GM21515 (cell line): ENCODE data around the gene MARCO.

Source experiments
- ATAC-seq: cut with Tn5 transposase; IDR thresholded peaks from one replicate; pipeline ENCODE4 v1.9.1; 2021; ENCODE audit not compliant: unreplicated experiment

Gene MARCO, protein sequence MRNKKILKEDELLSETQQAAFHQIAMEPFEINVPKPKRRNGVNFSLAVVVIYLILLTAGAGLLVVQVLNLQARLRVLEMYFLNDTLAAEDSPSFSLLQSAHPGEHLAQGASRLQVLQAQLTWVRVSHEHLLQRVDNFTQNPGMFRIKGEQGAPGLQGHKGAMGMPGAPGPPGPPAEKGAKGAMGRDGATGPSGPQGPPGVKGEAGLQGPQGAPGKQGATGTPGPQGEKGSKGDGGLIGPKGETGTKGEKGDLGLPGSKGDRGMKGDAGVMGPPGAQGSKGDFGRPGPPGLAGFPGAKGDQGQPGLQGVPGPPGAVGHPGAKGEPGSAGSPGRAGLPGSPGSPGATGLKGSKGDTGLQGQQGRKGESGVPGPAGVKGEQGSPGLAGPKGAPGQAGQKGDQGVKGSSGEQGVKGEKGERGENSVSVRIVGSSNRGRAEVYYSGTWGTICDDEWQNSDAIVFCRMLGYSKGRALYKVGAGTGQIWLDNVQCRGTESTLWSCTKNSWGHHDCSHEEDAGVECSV

DNA sequence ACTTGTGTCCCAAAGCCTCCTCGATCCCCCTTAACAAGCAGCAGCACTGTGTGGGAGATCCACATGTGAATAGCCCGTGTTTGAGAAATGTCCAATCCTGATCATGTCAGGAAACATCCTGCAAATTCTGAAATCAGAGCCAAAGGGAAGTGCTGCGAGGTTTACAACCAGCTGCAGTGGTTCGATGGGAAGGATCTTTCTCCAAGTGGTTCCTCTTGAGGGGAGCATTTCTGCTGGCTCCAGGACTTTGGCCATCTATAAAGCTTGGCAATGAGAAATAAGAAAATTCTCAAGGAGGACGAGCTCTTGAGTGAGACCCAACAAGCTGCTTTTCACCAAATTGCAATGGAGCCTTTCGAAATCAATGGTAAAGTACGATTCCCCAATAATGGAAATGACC is at the start of gene MARCO:
MARCO (plus strand) TSS at position 164 of the 400 bp plus-strand sequence; CDS start at position 271, 107 bp downstream.
- ATAC-seq = no peak

DNA sequence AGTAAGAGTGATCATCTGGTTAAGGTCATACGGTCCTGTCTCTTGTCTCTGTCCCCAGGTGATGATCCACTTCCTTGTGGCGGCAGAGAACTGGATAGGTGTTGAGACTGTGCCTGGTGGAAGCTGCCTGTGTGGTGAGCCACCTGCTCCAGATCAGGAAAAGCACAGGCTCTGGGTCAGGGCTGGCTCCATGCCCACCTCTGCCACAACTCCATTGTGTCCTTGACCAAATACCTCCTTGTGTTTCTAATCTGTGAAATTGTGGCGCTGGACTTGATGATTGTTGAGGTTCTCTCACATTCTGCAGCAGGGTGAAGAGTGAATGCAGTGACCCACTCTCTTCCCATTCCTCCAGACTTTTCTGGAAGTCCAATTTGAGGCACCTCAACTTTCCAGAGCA is 48.9 kb upstream of the MARCO start:
- no peak for ATAC-seq

DNA sequence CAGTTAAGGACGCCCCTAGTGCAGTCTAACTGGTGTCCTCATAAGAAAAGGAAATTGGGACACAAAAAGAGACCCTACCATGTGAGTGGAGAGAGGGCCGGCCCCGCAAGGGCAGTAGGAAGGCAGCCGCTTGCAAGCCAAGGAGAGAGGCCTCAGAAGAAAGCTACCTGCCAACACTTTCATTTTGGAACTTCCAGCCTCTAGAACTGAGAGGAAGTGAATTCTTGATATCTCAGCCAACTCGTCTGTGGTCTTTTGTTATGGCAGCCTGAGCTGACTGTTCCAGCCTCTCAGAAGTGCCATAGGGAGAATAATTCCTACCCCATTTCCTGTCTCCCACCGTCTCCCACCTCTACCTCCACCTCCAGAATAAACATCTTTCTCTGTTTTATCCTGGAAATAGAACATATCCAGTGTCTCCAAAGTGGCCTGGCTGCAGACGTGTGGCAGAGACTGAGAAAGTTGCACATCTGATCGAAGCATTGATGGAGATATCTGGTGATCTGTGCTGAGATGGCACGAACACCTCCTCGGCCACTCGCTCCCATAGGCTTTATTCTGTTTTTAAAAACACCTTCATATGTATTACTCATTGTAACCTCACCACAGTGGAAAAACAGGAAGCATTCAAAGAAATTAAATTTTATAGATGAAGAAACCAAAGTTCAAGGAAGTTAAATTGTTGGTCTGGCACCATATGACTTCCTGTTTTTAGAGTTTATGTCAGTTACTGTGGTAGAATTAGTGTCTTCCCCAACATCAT is 39.5 kb upstream of the MARCO start:
- no peak for ATAC-seq

DNA sequence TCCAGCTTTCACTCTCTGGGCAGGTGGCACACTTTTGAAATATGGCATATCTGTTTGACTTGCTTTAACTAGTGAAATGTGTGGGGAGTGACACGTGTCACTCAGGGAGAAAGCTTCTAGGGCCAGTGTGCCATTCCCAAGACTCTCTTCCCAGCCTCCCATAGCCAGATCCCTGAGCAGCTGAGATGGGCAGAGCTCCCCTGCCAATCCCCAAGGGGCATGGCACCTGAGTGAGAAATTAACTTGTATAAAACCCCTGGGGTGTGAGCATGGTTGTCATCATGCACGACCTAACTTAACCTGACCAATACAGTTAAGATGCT is 39.0 kb upstream of the MARCO start:
- no peak for ATAC-seq

DNA sequence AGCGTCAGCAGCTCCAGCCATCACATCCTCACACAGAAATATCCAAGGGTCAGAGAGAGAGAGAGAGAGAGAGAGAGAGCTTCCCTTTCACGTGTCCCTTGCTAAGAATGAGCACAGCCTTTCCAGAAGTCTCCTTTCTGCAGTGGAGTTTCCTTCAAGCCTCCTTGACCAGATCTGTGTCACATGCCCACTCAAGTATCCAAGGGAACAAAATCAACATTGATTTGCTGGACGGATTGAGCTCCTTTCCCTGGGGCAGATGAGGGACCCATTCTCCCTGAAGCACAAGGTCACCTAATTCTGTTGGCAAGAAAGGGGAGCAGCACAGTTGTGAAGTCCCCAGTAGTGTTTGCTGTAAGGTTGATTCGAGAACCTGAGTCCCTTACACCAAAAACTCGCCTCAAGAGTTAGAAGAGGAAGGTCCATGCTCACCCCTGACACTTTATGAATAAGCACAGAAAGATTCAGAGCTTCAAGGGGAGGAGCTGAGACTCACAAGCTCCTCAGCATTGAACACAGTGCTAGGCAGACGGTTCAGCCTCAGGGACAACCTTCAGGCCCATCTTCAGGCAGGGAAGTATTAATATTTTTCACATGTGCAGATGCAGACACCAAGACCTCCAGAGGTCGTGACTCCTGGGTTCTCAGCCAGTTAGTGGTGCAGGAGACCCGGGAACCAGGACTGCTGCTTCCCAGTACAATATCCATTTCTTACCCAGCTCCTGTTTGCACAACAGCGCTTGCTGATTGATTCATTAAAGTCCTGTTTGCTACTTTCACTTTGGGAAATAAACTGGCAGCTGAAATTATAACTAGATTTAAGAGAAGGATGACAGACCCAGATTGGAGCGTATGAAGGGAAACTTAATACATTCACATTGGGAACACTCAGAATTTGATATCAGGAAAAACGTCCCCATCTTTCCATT is 38.2 kb upstream of the MARCO start:
- ATAC-seq = no peak

DNA sequence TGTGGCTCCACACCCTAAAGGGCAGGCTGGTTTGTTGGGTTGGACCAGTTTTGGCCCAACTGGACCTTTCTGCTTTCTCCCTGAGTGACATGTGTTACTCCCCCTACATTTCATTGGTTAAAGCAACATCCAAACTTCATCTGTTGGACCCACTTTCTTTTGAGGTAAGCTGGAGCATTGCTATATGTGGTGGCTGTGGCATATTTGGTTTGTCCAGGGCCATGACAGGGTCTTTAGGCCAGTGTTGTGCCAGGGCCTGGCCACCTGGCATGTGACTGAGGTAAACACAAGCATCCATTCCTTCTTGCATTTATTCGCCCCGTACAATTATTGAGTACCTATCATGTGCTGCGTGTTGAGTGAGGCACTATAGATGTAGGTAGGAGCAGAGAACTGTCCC is 36.8 kb upstream of the MARCO start:
- ATAC-seq = no peak

DNA sequence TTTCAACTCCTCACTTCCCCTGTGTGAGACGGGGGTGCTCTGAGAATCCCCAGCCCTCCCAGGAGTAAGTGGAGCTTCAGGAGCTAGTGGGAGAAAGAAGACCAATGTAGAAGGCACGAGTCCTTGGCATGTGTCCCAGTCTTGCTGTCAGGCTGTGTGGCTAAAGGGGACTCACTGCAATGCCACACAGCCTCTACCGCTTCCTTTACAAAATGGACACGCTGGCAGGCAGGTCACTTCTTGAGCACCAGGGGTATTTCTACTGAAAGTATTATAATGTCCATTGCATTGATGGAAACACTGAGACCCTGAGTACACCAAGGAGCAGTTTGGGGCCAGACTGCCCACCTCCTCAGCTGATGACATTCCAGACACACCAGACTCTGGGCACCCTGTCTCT is 35.8 kb upstream of the MARCO start:
- no peak for ATAC-seq

DNA sequence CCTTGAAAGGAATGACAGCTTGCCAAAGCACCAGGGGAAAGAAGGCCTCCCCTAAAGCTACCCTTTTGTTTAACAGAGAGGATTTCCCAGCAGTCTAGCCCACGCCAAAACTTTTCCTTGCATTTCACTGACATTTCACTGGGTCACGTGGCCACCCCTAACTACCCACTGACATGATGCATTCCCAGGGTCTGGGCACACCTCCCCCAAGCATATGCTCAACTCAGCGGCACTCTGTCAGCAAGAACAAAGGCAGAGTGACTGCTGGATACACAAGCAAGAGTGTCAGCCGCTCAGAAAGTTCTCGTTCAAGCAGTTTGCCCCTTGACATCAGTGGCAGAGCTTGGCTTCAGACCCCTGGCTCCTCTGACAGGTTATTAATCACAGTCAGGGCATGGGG is 34.2 kb upstream of the MARCO start:
- no peak for ATAC-seq

DNA sequence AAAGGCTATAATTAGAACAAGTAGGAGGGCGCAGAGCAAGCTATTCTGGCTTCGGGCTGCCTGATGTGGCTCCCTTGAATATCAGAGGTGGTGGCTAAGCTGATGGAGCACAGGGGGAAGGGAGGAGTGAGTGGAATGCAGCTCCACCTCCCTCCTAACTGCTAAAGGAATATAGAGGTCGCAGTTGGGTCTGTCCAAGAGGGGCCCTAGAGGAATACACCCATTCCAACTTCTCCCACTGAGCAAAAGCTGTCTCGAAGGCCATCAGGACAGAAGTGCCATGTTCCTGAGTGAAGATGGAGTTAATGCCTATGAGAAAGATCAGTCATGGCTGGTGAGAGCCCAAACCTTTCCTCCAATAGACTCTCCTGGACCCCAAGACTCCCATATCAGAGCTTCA is 32.8 kb upstream of the MARCO start:
- ATAC-seq = no peak

DNA sequence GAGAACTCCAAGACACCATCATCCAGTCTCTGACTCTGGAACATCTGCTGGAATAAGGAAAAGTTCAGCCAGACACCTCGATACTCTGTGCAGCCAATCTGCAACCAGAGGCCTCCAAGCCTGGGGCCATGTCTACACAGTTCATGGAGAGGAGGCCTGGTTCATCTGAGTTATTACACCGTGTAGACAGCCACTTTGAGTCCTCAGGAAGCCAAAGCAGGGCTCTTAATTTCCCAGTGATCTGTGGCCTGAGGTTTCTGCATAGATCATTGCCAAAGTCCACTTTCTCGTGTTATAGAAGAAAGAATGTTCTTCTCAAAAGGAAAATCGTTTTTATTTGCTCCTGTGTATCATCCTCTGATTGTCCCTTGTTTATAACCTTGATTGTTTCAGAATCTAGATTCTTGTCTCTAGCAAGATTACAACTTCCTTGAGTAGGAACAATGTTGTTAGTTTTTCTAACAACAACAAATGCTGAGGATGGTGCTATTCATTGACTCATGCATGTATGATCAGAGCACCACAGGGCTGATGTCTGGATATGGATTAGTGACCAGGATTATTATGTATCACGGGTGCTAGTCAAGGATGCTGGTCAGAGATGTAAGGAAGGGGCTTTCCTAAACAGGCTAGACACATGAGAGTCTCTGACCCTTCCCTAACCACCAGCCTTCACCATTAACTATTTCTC is 30.7 kb upstream of the MARCO start:
- ATAC-seq = no peak

DNA sequence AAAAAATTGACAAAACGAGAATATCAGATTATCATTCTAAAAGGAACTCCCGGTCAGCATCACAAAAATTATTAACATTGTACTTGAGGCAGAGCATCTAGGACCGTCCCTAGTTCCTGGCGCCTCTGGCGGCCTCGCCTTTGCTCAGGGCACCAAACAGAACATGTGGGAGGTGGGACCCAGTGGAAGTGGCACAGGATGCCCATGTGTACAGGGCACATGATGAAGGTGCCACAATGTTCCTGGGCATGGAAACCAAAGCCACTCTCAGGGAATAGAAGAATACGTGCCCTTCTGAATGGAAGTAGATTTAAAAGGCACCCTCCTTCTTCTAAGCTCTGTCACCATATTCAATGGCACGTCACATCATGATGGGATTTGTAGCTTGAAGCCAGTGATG is 30.1 kb upstream of the MARCO start:
- no peak for ATAC-seq

DNA sequence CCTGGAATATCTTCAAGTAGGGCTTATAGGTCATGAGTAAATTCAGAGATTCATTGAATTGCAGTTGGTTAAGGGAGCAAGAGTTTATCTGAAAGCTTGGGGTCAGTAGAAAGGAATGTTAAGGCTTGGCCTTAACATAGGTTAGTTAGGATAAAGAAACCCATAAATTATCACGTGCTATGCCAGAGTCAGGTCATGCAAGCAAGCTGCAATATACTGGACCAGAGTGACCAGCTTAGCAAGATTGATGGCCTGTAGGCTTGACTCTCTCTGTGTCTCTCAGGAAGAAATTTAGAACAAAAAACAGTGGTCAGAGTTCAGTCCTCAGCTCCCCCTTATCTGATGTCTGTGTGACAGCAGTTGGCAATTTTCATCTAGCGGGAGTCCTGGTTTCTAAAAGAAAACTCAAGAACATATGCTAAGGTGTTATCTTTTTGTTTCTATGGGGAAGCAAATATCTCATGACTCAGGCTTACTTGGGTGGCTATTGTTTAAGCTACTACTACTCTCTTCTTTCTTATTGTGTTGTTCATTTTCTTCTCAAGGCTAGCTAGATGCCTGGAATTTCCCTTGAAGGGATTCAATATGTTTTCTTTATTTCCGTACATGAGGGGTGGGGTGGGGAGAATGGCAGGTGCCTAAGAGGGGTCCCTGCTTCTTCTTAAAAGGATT is 28.7 kb upstream of the MARCO start:
- no peak for ATAC-seq

DNA sequence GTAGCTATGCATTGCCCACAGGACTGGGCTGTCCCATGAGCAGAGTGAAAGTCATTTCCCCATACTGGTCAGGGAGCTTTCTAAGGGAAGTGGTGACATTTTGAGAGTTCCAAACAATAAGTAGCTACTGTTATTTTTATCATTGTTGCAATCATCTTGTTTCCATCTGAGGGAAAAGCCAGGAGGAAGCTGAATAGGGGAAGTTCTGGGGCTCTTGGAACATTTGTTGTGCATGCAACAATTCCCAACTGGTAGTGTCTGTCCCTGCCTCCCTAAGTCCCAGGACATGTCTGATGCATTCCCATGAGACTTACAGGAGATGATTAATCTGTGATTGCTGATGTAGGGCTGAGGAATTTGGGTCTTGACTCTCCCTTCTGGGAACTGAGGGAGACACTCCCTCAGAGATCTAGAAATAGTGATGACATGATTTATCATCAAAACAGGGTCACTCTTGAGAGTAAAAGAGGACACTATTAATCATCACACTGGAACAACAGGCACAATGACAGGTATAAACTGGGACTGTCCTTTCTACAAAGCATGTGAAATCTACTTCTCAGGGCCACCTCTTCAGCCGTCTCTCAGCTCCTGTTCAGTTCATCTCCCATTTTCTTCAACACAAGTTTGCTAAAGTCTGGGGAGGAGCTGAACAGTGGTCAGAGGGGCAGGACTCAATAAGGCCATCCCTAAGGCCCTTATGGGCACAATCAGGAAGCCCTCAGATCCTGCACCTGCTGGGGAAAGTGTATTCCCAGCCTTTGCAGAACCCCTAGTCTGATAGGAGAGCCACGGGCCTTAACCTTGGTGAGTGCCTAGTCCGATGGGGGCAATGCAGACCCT is 28.0 kb upstream of the MARCO start:
- ATAC-seq = no peak

DNA sequence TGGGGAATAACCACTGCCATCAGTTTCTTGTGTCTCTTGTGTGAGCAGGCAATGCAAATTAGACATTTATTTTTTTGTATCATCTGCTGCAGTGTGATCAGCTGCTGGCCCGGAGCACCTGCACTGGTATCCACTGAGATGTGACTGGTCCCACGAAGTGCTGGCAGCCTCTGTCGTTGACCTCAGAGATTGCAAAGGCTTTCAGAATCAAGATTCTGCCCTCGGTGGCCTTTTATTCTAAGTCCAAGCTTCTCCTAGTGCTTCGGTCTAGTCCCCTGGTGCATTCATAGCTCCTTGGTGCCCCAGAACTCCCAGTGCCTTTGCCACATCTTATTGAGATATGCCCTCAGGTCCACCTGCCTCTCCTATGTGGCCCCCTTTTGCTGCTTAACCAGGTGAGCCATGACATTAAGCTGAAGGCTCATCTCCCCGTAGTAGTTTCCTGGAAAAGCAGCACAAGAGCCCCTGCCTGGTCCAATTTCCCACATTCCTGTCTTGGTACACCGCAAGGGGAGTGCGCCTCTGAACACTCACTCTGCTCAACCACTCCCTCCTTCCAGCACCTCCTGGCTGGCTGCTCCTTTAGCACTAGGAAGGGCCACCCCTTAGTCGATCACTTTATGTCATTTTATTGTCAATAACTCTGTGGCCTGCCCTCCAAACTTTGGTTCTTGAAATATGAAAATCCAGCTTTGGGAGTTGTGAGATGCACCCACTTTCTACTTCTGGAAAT is 27.1 kb upstream of the MARCO start:
- ATAC-seq = no peak

DNA sequence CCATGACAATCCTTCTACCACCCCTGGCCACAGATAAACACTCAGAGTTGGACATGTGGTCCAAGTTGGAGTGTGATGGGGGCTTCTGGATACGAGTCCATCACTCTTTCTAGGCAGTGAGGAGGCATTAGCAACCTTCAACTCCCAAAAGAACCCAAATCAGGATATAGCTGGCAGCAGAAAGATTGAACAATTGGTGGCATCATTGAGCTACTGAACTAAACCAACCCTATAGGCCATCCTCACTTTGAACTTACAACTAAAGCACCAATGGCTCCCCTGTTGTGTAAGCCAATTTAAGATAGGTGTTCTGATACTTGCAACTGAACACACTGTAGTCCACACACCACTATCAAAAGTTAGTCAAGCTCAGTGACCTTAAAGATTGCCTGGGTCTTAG is 24.0 kb upstream of the MARCO start:
- no peak for ATAC-seq

DNA sequence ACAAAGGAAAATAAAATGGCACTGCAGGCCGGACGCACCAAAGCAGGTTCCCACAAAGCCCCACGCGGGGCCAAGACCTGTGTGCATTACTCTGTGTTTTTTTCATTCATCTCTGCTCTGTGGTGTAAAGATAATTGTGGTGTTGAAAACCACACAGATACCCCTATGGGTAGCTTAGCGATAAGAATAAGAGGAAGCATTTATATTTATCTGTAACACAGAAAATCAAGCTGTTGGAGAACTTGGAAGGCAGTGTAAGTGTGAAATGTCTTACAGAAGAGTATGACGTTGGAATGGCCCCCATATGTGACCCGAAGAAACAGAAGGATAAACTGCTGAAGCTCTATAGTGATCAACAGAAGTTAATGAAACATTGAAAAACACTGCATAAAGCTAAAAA is 20.3 kb upstream of the MARCO start:
- ATAC-seq = no peak

DNA sequence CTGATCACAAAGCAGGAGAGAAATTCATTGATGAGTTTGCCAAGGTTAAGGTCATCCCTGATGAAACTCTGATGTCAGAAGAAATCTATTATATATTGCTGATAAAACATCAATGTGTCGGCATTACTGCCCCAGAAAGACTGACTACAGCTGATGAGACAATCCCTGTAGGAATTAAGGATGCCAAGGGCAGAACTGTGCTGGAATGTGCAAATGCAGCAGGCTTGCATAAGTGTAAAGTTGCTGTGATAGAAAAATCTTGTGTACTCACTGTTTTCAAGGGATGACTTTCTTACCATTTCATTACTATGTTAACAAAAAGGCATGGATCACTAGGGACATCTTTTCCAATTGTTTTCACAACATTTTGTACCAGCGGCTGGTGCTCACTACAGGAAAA is 19.7 kb upstream of the MARCO start:
- ATAC-seq = no peak

DNA sequence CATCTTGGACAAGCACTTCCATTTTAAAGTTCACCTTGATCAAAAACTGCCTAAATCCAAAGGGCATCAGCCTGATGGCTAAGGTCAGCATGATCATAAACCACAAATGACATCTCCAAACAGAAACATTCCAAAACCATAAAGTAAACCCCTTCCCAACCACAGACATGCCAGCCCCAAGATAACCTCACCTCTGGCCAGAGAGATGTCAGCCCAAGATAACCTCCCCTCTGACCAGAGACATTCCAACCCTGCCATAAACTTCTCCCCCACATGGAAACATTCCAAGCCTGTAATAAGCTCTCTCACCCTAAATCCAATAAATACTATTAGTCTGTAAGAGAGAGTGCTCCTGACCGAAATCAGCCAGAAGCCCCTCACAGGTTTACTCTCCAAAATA is 18.6 kb upstream of the MARCO start:
- no peak for ATAC-seq

DNA sequence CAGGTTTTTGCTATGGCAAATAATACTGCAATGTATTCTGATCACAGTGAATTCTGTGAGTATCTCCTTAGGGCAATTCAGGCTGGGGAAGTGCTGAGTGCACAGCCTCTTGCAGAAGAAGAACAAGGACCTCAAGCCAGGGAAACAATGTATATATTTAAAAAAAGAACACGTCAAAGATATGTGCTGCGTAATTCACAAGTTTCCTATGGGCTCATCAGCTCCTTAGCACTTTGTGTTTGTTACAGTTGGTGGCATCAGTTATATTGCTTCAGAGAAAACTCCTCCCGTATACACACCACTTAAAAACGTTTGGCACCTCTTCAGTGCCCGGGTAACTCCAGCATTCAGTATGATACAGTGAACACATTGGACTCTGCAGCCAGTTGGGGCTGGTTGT is 16.5 kb upstream of the MARCO start:
- no peak for ATAC-seq
